Esophagus muscularis mucosa (tissue), 3 donors: ENCODE results near the gene ZNF844.
A peak's percentile ranks its signal among the peaks of the same experiment; 100 is the strongest.

ENCODE experiments used
- CTCF ChIP-seq, 3 experiments: fragments of 200-600 bp in 2 of 3; fragments of 450-650 bp in 1 of 3; sonication (generic) in 2 of 3; IDR thresholded peaks; one replicate each; pipeline ENCODE4 v1.5.1; 2017 to 2019; ENCODE audit warnings: antibody characterized with exemption in 3 of 3, mild to moderate bottlenecking in 2 of 3, moderate library complexity in 1 of 3
- POLR2A ChIP-seq: fragments of 450-650 bp; IDR thresholded peaks from one replicate; pipeline ENCODE4 v1.6.1; 2017; ENCODE audit warnings: antibody characterized with exemption, moderate library complexity, mild to moderate bottlenecking, low read depth
- POLR2AphosphoS5 ChIP-seq, 2 donors: sonication (generic); formaldehyde crosslinking; IDR thresholded peaks; one replicate each; pipeline ENCODE4 v1.6.1; 2017; ENCODE audit warnings: antibody characterized with exemption in 2 of 2

- TF ChIP-seq POLR2A (peak; percentile 84), CTCF (IDR thresholded peaks at IDR 0.05) (no peak), POLR2AphosphoS5 (IDR thresholded peaks at IDR 0.05) (peak; percentile 96 to 98)
Measured at GRCh38 chr19:12064590-12065538, at the start of gene ZNF844.
